Measurements from ENCODE around the gene CPSF7. TPM values are rescaled to one million over a fixed set of nuclear protein-coding genes. Genes with fewer than 3 reads are reported as not detected.
"Not testable (repeated sequence)": the region's sequence is repeated elsewhere in the genome, so short reads cannot be mapped to it uniquely, and the experiment has no call there.

The CPSF7 gene
- polyA plus RNA-seq, 1 experiment, result 36.2 TPM

GRCh38 chr11:61445516-61445915 is 15.7 kb upstream of the CPSF7 start:
- H3K36me3 ChIP-seq (ENCODE audit: control insufficient read depth, insufficient read depth, low read length), result peaks cover 16% of the 10 kb centered on the region
- no peak for TF ChIP-seq CTCF (IDR thresholded peaks at IDR 0.05; ENCODE audit: insufficient read depth, low read depth, low read length)
- no peak for DNase-seq (ENCODE audit: low read depth)
- H3K4me3 ChIP-seq (ENCODE audit: low read depth, low read length), result no peak overlapping the region
- H3K27me3 ChIP-seq (ENCODE audit: control insufficient read depth, insufficient read depth, low read length), result no peaks in the 10 kb centered on the region
- ChIA-PET POLR2A (no interaction called here), CTCF (interaction anchor here (0.5 to 11.3 kb wide), 35 partner anchors 11 to 287 kb away, joined by 3 to 200 read pairs (median 5); partner anchors contain the start of genes CPSF7, LRRC10B and SDHAF2)

GRCh38 chr11:61442616-61443015 is 12.8 kb upstream of the CPSF7 start:
- H3K36me3 ChIP-seq (ENCODE audit: control insufficient read depth, insufficient read depth, low read length), result peaks cover 26% of the 10 kb centered on the region
- CTCF ChIA-PET, result interaction anchor here (0.6 to 11.3 kb wide), 7 partner anchors 36 to 249 kb away, joined by 3 to 200 read pairs (median 3); no protein-coding TSS in a partner anchor
- TF ChIP-seq CTCF (IDR thresholded peaks at IDR 0.05; ENCODE audit: insufficient read depth, low read depth, low read length), result no peak
- POLR2A ChIA-PET, result no interaction called here
- no peak for DNase-seq (ENCODE audit: low read depth)
- no peak overlapping the region for H3K4me3 ChIP-seq (ENCODE audit: low read depth, low read length)
- H3K27me3 ChIP-seq (ENCODE audit: control insufficient read depth, insufficient read depth, low read length), result no peaks in the 10 kb centered on the region

- DNase-seq (ENCODE audit: low read depth), result no peak
- no peaks in the 10 kb centered on the region for H3K27me3 ChIP-seq (ENCODE audit: control insufficient read depth, insufficient read depth, low read length)
- CTCF ChIA-PET, result interaction anchor here (11.3 kb wide), 1 partner anchor 76 kb away, joined by 200 read pairs; no protein-coding TSS in a partner anchor
- H3K36me3 ChIP-seq (ENCODE audit: control insufficient read depth, insufficient read depth, low read length), result peaks cover 18% of the 10 kb centered on the region
- H3K4me3 ChIP-seq (ENCODE audit: low read depth, low read length), result no peak overlapping the region
- POLR2A ChIA-PET, result no interaction called here
- TF ChIP-seq CTCF (IDR thresholded peaks at IDR 0.05; ENCODE audit: insufficient read depth, low read depth, low read length), result no peak
Measured at GRCh38 chr11:61439615-61440014, 9.8 kb upstream of the CPSF7 start.

- Histone ChIP-seq H3K36me3 (ENCODE audit: control insufficient read depth, insufficient read depth, low read length) (peaks cover 14% of the 10 kb centered on the region), H3K27me3 (ENCODE audit: control insufficient read depth, insufficient read depth, low read length) (no peaks in the 10 kb centered on the region), H3K4me3 (ENCODE audit: low read depth, low read length) (no peak overlapping the region)
- no peak for TF ChIP-seq CTCF (IDR thresholded peaks at IDR 0.05; ENCODE audit: insufficient read depth, low read depth, low read length)
- CTCF ChIA-PET, result no interaction called here
- no peak for DNase-seq (ENCODE audit: low read depth)
- POLR2A ChIA-PET, result no interaction called here
Measured at GRCh38 chr11:61437496-61437895, 7.7 kb upstream of the CPSF7 start.

- H3K27me3 ChIP-seq (ENCODE audit: control insufficient read depth, insufficient read depth, low read length); DNase-seq (ENCODE audit: low read depth); H3K36me3 ChIP-seq (ENCODE audit: control insufficient read depth, insufficient read depth, low read length); POLR2A ChIA-PET: not testable (repeated sequence)
- CTCF ChIA-PET, result interaction anchor here (1.4 to 1.7 kb wide), 2 partner anchors 16 to 317 kb away, joined by 3 to 8 read pairs; no protein-coding TSS in a partner anchor
- H3K4me3 ChIP-seq (ENCODE audit: low read depth, low read length), result peak overlapping the region; percentile 75
Measured at GRCh38 chr11:61430839-61431238, 1.1 kb upstream of the CPSF7 start.

GRCh38 chr11:61429346-61429690 is 457 bp downstream of the CPSF7 start:
- H3K36me3 ChIP-seq (ENCODE audit: control insufficient read depth, insufficient read depth, low read length), result peaks cover 9% of the 10 kb centered on the region
- no peaks in the 10 kb centered on the region for H3K27me3 ChIP-seq (ENCODE audit: control insufficient read depth, insufficient read depth, low read length)
- ChIA-PET CTCF (interaction anchor here (0.6 to 1.7 kb wide), 12 partner anchors 9 to 931 kb away, joined by 3 to 8 read pairs (median 3); no protein-coding TSS in a partner anchor), POLR2A (no interaction called here)
- no peak for DNase-seq (ENCODE audit: low read depth)
- H3K4me3 ChIP-seq (ENCODE audit: low read depth, low read length), result peak overlapping the region; percentile 75
- no peak for TF ChIP-seq CTCF (IDR thresholded peaks at IDR 0.05; ENCODE audit: insufficient read depth, low read depth, low read length)
